Measurements from ENCODE around the gene RPL10.

Gene RPL10

GRCh38 chrX:154448484-154448883, 50.3 kb downstream of the RPL10 start:
- H3K36me3 ChIP-seq (ENCODE audit: insufficient read depth, low read length), result peaks cover 6% of the 10 kb centered on the region
- peaks cover 10% of the 10 kb centered on the region for H3K4me1 ChIP-seq (ENCODE audit: insufficient read depth, low read length)
- no peak overlapping the region for H3K4me3 ChIP-seq (ENCODE audit: low read depth in 1 of 2, low read length in 2 of 2)
- H3K9me3 ChIP-seq (ENCODE audit: low read length), result no peaks in the 10 kb centered on the region
- no peak overlapping the region for H3K27ac ChIP-seq (ENCODE audit: low read depth, low read length)
- H3K27me3 ChIP-seq (ENCODE audit: control insufficient read depth in 1 of 2, insufficient read depth in 2 of 2, low read length in 2 of 2), result peaks cover 0 to 5% of the 10 kb centered on the region in 2 donors
- no peak overlapping the region for H3K9ac ChIP-seq (ENCODE audit: low read length)

GRCh38 chrX:154449618-154450017, 51.4 kb downstream of the RPL10 start:
- Histone ChIP-seq H3K27ac (ENCODE audit: low read depth, low read length) (no peak overlapping the region), H3K36me3 (ENCODE audit: insufficient read depth, low read length) (peaks cover 6% of the 10 kb centered on the region), H3K27me3 (ENCODE audit: control insufficient read depth in 1 of 2, insufficient read depth in 2 of 2, low read length in 2 of 2) (peaks cover 0 to 3% of the 10 kb centered on the region in 2 donors)

GRCh38 chrX:154450312-154450711, 52.1 kb downstream of the RPL10 start:
- Histone ChIP-seq H3K27ac (ENCODE audit: low read depth, low read length) (no peak overlapping the region), H3K27me3 (ENCODE audit: control insufficient read depth in 1 of 2, insufficient read depth in 2 of 2, low read length in 2 of 2) (no peaks in the 10 kb centered on the region), H3K9me3 (ENCODE audit: low read length) (no peaks in the 10 kb centered on the region), H3K9ac (ENCODE audit: low read length) (no peak overlapping the region), H3K4me1 (ENCODE audit: insufficient read depth, low read length) (peaks cover 4% of the 10 kb centered on the region), H3K4me3 (ENCODE audit: low read depth in 1 of 2, low read length in 2 of 2) (no peak overlapping the region), H3K36me3 (ENCODE audit: insufficient read depth, low read length) (peaks cover 6% of the 10 kb centered on the region)

More at GRCh38 chrX:154449618-154450017, 51.4 kb downstream of the RPL10 start:
- Histone ChIP-seq H3K4me1 (ENCODE audit: insufficient read depth, low read length) (peaks cover 10% of the 10 kb centered on the region), H3K9ac (ENCODE audit: low read length) (no peak overlapping the region), H3K9me3 (ENCODE audit: low read length) (no peaks in the 10 kb centered on the region), H3K4me3 (ENCODE audit: low read depth in 1 of 2, low read length in 2 of 2) (no peak overlapping the region)
